Fibroblast of villous mesenchyme (primary cell): Measurements from ENCODE around the gene HLA-DRB1. TPM values are rescaled to one million over a fixed set of nuclear protein-coding genes. Genes with fewer than 3 reads are reported as not detected.
"Not testable (repeated sequence)": the region's sequence is repeated elsewhere in the genome, so short reads cannot be mapped to it uniquely, and the experiment has no call there.

Source experiments
- DNase-seq: peaks from one replicate; pipeline ENCODE4 v3.0.0-alpha.2; 2010; ENCODE audit warnings: low read depth
- H3K4me3 ChIP-seq: 2 replicates; pipeline ENCODE4 v1.5.1; 2011; ENCODE audit warnings: low read depth, mild to moderate bottlenecking, low read length
- total RNA-seq: library from RNA; depleted of rRNA; stranded (reverse); fragments of >200 nt; gene quantifications from 2 replicates; pipeline ENCODE4 v1.2.3, GENCODE V29; 2012
- TF ChIP-seq, protein P1 (sequence below): IDR thresholded peaks from 2 replicates; pipeline ENCODE4 v1.5.1; 2012; ENCODE audit warnings: low read depth, mild to moderate bottlenecking, low read length; ENCODE audit not compliant: insufficient read depth

Gene HLA-DRB1
- not detected in 2 replicates for total RNA-seq

DNA sequence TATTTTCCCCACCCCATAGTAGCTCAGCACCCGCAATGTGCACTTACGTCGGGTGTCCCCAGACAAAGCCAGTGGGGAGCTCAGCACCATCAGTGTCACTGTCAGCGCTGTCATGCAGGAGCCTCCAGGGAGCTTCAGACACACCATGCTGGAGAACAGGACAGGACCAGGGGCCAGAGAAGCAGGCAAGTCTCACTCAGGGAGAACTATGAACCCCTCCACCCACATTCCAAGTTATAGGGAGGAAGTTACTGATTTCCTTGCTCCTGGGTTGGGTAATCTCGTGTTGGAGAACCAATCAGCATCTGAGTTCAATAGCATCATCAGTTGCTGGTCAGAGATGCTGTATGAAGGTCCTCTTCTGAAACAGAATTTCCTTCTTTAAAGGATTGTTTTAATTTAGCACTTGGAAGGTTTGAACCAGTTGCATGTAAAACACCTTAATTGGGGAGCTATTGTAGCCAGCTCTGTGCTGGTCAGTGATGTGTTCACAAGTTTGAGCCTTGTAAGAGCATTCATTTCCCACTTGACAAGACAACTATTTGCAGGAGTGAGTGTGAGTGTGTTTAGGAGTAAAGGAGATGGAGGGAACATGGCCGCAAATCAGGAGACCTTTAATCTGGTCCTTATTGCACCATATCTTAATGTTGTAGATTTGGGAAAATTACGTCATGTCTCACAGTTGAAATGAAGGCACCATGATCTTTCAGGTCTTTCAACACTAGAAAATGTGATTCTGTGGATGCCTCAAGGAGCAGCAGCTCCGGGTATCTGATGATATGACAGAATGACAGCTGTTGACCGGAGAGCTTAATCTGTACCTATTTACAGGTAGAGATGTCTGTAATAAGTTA, at the start of gene HLA-DRB1:
HLA-DRB1 (minus strand) TSS at position 253 of the 854 bp plus-strand sequence; CDS start at position 147, 106 bp downstream.
- TF ChIP-seq, protein P1, sequence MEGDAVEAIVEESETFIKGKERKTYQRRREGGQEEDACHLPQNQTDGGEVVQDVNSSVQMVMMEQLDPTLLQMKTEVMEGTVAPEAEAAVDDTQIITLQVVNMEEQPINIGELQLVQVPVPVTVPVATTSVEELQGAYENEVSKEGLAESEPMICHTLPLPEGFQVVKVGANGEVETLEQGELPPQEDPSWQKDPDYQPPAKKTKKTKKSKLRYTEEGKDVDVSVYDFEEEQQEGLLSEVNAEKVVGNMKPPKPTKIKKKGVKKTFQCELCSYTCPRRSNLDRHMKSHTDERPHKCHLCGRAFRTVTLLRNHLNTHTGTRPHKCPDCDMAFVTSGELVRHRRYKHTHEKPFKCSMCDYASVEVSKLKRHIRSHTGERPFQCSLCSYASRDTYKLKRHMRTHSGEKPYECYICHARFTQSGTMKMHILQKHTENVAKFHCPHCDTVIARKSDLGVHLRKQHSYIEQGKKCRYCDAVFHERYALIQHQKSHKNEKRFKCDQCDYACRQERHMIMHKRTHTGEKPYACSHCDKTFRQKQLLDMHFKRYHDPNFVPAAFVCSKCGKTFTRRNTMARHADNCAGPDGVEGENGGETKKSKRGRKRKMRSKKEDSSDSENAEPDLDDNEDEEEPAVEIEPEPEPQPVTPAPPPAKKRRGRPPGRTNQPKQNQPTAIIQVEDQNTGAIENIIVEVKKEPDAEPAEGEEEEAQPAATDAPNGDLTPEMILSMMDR: no peak
- DNase-seq: peak; percentile 25
- H3K4me3 ChIP-seq: no peak within 1 kb of the TSS

DNA sequence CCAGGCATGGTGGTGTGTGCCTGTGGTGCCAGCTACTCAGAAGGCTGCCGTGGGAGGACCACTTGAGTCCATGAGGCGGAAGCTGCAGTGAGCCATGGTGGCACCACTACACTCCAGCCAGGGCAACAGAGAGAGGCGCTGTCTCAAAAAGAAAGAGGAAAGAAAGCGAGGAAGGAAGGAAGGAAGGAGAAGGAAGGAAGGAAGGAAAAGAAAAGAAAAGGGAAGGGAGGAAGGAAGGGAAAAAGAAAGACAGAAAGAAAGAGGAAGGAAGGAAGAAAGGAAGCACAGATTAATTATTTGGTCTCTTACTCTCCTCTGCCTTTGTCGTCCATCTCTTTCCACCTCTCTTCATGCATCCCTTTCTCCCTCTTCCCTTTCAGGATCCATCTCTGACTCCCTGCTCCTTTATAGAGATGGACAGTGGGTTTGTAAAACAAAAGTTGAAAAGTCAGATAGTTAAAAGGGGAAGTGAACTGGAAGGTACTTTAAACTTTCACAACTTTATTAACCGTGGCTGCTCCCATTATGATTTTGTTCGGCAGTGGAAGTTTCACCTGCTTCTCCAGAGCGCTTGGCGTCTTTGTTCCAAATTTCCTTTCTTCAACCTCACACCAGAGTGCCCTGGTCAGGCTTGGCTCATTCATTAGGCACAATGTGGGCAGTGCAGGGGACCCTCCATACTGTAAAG, 49.0 kb upstream of the HLA-DRB1 start:
- H3K4me3 ChIP-seq: no peak overlapping the region
- no peak for DNase-seq
- TF ChIP-seq, protein P1: no peak

DNA sequence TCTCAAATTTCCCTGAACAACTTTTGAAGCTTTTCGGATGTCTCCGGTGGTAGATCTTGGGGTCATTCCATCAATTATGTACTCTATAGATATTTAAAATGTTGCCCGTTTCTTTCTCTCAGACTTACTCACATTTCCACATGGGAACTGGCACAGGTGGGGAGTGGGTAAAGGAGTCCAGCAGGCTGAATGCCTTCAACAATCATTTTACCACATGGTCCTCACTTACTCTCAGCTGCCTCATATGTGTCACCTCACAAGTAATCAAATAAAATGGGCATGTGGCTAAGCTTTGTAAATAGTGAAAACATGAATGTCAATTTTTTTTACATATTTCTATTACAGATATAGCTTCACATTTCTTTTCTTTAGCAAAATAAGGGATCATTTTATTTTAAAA, 48.2 kb upstream of the HLA-DRB1 start:
- no peak overlapping the region for H3K4me3 ChIP-seq
- DNase-seq: no peak
- TF ChIP-seq, protein P1: no peak

DNA sequence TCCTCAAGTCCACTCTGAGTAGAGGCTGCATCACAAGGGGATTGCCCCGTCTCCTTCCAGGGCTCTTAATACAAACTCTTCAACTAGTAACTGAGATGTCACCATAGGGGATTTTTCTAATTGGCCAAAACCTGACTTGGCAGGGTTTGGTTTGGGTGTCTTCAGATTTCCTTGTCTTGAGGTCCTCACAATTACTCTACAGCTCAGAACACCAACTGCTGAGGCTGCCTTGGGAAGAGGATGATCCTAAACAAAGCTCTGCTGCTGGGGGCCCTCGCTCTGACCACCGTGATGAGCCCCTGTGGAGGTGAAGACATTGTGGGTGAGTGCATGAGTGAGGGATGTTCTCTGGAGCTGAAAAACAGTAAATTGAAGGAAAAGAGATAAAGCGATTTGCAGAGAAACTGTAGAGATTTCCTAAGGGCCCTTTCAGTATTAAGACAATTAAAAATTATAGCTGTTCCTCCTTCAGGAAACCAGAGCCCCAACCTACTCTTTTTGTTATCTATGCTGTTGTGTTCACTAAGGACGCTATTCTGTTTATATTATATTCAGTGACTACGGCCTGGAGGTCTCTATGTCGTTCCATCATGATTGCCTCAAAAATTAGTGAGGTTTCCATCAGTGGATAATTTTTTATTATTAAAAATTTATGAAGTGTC, 47.7 kb upstream of the HLA-DRB1 start, which contains the start of gene HLA-DQA1:
HLA-DQA1 (plus strand) TSS at position 188 of the 662 bp plus-strand sequence; CDS start at position 241, 53 bp downstream.
- no peak for DNase-seq
- TF ChIP-seq, protein P1: no peak
- no peak within 1 kb of the TSS for H3K4me3 ChIP-seq

DNA sequence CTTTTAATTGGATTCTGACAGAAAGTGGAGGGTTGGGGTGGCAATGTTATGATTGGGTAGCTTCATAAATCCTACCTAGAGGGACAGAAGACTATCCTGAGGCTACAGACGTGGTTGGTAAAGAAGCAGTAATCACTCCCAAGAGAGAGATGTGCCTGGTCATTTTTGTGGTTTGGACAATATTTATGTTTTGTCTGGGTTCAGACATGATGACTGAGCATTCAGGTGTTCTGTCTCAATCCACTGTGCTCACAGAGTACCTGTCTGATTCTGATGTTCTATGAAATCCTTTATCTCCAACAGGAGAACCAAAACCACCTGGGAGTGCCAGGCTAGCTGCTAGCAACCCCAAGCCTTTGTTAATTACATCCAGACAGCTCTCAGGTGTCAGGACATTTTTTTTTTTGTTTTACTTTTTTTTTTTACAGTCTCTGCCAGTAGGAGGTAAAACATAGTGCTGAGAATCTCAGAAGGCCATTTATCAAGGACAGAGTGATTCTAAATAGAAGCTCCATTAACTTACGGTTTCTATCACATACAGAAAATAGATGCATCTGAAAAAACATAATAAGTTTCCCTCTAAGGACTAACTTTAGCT, 46.0 kb upstream of the HLA-DRB1 start:
- TF ChIP-seq, protein P1: no peak
- no peak for DNase-seq
- H3K4me3 ChIP-seq: no peak overlapping the region

DNA sequence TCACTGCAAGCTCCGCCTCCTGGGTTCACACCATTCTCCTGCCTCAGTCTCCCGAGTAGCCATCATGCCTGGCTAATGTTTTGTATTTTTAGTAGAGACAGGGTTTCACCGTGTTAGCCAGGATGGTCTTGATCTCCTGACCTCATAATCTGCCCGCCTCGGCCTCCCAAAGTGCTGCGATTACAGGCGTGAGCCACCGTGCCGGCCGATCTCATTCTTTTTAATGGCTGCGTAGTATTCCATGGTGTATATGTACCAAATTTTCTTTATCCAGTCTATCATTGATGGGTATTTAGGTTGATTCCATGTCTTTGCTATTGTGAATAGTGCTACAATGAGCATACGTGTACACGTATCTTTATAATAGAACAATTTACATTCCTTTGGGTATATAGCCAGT, 40.1 kb upstream of the HLA-DRB1 start:
- H3K4me3 ChIP-seq, DNase-seq: not testable (repeated sequence)
